Mononuclear cell (primary cell): Measurements from ENCODE around the gene LRRC46. TPM values are rescaled to one million over a fixed set of nuclear protein-coding genes. Genes with fewer than 3 reads are reported as not detected.

ENCODE experiments used
- H3K27me3 ChIP-seq: 2 replicates; pipeline ENCODE4 v1.6.0; 2011; ENCODE audit warnings: low read length, control low read depth; ENCODE audit not compliant: insufficient read depth
- H3K4me1 ChIP-seq: 2 replicates; pipeline ENCODE4 v1.5.1; 2011; ENCODE audit warnings: mild to moderate bottlenecking, low read length, control low read depth; ENCODE audit not compliant: insufficient read depth
- H3K4me3 ChIP-seq: 2 replicates; pipeline ENCODE4 v1.5.1; 2011; ENCODE audit warnings: mild to moderate bottlenecking, low read length, moderate library complexity
- H3K9me3 ChIP-seq: 2 replicates; pipeline ENCODE4 v1.5.1; 2011; ENCODE audit warnings: low read depth, mild to moderate bottlenecking, control low read depth, low read length
- total RNA-seq: library from RNA; depleted of rRNA; stranded (reverse); fragments of >200 nt; gene quantifications from one replicate; pipeline ENCODE4 v1.2.3, GENCODE V29; 2012

LRRC46 gene
- total RNA-seq, 1 donor = not detected

DNA sequence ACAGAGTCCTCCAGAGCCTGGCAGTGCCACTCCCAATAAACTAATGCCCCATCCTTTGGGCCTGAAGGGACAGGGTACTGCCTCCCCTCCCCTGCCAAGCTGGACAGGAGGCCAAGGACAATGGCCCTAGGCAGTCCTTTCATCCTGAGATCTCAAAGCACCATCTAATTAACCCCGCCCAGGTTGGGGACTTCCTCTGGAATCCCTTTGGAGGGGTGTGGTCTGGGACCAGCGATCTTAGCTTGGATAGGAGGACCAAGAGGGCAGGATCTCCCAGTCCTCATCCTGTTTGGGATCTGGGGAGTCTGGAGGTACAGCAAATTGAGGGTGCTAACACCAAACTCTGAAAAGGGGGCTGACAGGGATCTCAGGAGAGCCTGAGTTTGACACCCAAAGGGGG lies 37.6 kb downstream of the LRRC46 start:
- Histone ChIP-seq H3K9me3 (no peaks in the 10 kb centered on the region), H3K4me3 (no peak overlapping the region), H3K4me1 (no peaks in the 10 kb centered on the region), H3K27me3 (peaks cover 26% of the 10 kb centered on the region)

- Histone ChIP-seq H3K4me1 (no peaks in the 10 kb centered on the region), H3K27me3 (peaks cover 26% of the 10 kb centered on the region), H3K4me3 (no peak overlapping the region), H3K9me3 (no peaks in the 10 kb centered on the region)
Measured at GRCh38 chr17:47870056-47870455, 38.6 kb downstream of the LRRC46 start.

- Histone ChIP-seq H3K27me3 (peaks cover 26% of the 10 kb centered on the region), H3K4me3 (no peak overlapping the region), H3K9me3 (no peaks in the 10 kb centered on the region), H3K4me1 (no peaks in the 10 kb centered on the region)
Measured at GRCh38 chr17:47871048-47871447, 39.6 kb downstream of the LRRC46 start.

DNA sequence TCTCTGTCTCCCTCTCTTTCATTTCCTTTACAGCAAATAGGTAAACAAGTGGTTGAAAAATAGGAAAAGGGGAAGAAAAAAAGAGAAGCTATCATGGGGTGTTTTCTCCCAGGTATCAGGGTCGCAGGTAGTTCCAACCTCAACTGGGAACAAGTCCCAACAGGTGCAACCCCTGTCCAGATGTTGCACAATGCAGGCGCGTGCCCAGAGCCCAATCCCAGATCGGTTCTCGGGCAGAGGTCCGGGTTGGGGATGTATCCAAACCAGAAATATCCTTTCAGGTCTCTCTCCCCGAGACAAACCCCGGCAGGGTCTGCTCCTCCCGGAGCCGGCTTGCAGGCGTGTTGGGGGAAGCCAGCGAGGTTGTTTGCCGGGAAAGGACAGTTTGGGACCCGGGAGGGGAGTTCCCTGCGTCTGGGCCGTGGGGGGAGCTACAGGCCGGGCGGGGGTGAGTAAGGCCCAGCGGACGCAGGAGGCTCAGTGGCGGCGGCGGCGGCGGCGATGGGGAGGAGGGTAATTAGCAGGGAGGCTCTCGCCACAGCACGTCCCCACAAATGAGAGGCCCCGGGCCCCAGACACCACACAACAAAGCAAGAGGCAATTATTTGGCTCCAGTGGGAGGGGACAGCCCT lies 40.7 kb downstream of the LRRC46 start:
- Histone ChIP-seq H3K4me3 (no peak overlapping the region), H3K9me3 (no peaks in the 10 kb centered on the region), H3K27me3 (peaks cover 26% of the 10 kb centered on the region)

DNA sequence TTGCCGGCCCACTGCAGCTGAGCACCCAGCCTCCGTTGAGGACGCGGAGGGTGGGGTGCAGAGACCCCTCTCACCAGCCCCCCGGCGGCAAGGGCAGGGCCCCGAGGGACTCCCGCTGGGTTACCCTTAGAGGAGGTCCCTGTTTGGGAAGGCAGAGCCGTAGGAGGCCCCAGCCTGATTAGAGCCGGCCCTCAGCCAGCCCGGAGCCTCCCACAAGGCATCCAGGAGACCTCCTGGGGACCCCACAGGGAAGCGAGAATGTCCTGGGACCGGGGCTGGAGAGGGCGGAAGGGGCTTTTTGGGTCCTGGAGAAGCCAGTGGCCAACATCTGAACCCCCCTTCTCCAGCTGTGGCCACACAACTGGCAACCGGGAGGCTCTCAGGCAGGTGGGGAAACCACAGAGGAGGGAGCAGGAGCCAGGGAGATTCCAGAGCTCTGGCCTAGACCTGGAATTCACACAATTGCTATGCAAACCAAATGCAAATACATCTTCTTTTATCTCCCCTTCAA lies 41.2 kb downstream of the LRRC46 start:
- no peak overlapping the region for H3K4me3 ChIP-seq
- H3K4me1 ChIP-seq = no peaks in the 10 kb centered on the region
- H3K27me3 ChIP-seq = peaks cover 26% of the 10 kb centered on the region
- no peaks in the 10 kb centered on the region for H3K9me3 ChIP-seq

More for the DNA sequence above, 40.7 kb downstream of the LRRC46 start:
- H3K4me1 ChIP-seq = no peaks in the 10 kb centered on the region

GRCh38 chr17:47873200-47874090 lies 42.0 kb downstream of the LRRC46 start:
- peaks cover 26% of the 10 kb centered on the region for H3K27me3 ChIP-seq
- no peaks in the 10 kb centered on the region for H3K9me3 ChIP-seq
- H3K4me1 ChIP-seq = no peaks in the 10 kb centered on the region
- H3K4me3 ChIP-seq = no peak overlapping the region

DNA sequence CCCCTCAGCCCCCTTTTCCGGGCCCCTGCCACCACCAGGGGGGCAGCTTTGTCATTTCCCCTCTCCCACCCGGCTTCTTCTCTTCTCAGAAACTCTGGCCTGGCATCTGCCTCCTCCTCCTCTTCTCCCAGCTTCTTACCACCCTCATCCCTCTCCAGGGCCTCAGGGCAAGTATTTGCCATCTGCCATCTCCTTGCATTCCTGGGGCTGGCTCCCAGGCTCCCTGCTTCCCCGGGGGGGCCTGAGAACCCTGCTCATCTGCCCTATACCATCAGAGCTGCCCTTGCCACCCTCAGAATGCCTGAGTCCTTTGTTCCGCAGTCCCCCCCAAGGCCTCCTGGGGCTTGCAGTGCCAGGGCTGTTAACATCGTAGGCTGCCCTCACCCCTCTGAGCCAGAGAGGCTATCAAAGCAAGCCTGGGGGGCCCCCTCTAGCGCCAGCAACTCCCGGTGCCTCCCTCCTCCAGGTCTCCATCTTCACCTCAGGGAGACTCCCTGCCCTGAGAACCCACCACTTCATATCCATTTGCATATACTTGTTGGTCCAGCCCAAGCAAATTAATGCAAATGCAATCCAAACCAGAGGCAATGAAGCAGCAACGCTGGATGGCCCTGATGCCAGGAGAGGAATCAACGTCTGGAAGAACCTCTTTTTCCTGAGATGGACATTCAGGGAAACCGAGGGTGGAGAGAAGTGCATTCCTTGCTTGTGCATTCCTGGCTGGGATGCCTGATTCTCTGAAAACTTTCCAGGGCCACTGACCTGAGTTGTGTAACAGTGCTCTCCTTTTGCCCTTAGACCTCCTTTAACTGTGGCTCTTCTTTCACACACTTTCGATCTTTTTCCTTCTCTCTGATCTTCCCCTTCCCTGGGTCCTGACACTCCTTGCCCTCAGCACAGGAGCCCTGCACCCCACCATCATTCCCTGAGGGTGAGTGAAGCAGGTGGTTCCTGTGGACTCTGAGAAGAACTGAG lies 43.8 kb downstream of the LRRC46 start:
- Histone ChIP-seq H3K27me3 (peaks cover 20% of the 10 kb centered on the region), H3K4me1 (no peaks in the 10 kb centered on the region), H3K4me3 (no peak overlapping the region), H3K9me3 (no peaks in the 10 kb centered on the region)

DNA sequence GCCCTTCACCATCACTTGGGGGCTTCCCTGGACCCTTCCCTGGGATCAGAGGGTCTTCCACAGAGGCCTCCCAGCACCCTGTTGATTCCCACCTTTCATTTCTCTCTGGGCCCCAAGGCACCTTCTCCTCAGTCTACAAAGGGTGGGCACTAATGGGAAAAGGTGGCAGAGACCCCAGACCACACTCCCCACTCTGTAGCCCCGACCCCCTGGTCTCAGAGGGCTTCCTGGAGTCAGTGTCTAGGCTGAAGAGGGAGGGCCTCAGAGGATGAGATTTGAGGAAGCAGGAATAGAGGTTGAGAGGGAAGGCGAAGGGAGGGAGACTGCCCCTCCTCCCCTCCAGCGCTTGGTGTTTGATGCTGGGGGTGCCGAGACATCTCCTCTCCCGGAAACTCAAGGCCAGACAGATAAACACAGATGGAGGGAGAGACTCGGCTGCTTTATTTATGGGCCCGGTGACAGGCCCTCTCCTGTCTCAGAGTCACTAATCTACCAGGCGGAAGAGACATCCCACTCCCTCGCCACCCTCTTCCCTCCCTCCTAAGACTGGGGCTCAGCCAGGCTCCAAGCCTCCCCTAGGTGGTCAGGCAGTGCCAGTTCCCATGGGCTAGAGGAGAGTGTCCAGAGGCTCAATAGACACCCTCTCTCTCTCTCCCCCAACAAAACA lies 46.0 kb downstream of the LRRC46 start:
- Histone ChIP-seq H3K27me3 (peaks cover 8% of the 10 kb centered on the region), H3K9me3 (no peaks in the 10 kb centered on the region), H3K4me1 (peaks cover 7% of the 10 kb centered on the region), H3K4me3 (no peak overlapping the region)

- Histone ChIP-seq H3K4me1 (peaks cover 10% of the 10 kb centered on the region), H3K9me3 (no peaks in the 10 kb centered on the region), H3K27me3 (no peaks in the 10 kb centered on the region), H3K4me3 (no peak overlapping the region)
Measured at GRCh38 chr17:47878203-47879027, 46.9 kb downstream of the LRRC46 start.

DNA sequence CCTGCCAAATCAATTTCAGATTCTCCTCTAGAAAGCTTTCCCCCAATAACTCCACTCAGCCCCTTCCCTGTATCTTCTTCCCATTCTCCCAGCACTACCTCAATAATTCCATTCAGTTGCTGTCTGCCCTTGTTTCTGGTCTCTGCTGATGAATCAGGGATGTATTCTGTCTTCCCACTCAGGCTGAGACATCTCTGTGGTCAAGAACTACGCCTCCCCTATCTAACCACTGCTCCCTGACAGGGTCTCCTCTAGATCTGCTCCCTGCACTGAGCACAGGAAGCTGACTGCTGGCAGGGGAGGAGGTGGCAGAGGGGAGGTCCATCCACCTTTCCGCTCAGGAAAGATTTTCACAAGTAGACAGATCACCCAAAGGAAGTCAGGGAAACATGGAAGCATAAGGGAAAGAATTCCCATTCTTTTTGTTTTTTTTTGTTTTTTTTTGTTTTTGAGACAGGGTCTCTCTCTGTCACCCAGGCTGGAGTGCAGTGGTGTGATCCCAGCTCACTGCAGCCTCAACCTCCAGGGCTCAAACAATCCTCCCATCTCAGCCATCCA lies 47.6 kb downstream of the LRRC46 start:
- H3K9me3 ChIP-seq = no peaks in the 10 kb centered on the region
- no peaks in the 10 kb centered on the region for H3K27me3 ChIP-seq
- H3K4me1 ChIP-seq = peaks cover 10% of the 10 kb centered on the region
- no peak overlapping the region for H3K4me3 ChIP-seq

DNA sequence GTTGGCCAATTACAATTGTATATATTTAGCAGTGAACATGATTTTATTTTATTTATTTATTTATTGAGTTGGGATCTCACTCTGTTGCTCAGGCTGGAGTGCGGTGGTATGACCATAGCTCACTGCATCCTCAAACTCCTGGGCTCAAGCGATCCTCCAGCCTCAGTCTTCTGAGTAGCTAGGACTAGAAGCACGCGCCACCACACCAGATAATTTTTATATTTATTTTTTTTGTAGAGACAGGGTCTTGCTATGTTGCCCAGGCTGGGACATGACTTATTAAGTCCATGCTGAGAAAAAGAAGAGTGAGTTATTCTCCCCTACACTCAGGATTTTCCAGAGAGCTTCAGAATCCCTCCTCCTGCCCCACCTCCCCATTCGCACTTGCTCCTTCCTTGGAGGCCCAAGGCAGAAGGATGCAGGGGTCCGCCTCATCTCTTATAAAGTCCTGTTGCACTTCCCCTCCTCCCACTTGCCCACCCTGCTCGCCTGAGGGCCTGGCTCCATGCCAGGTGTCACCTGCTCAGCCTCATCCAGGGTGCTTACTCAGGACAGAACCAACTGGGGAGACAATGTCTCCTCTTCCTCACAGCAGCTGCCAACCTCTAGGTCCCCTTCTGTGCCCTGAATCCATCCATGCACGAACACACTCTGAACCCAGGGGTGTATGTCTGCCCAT lies 48.4 kb downstream of the LRRC46 start:
- H3K9me3 ChIP-seq = no peaks in the 10 kb centered on the region
- peaks cover 18% of the 10 kb centered on the region for H3K4me1 ChIP-seq
- no peaks in the 10 kb centered on the region for H3K27me3 ChIP-seq
- no peak overlapping the region for H3K4me3 ChIP-seq

- peak overlapping the region; percentile 10 for H3K4me3 ChIP-seq
- no peaks in the 10 kb centered on the region for H3K9me3 ChIP-seq
- no peaks in the 10 kb centered on the region for H3K27me3 ChIP-seq
- H3K4me1 ChIP-seq = peaks cover 25% of the 10 kb centered on the region
Measured at GRCh38 chr17:47882247-47882646, 50.8 kb downstream of the LRRC46 start.
